EL (cell line): Measurements from ENCODE around the gene TALDO1.
A peak's percentile ranks its signal among the peaks of the same experiment; 100 is the strongest.

Experiments used
- DNase-seq: peaks from one replicate; pipeline ENCODE4 v3.0.0-alpha.2; 2016

The TALDO1 gene

GRCh38 chr11:788953-789940 is 42.0 kb downstream of the TALDO1 start:
- DNase-seq = no peak

DNA sequence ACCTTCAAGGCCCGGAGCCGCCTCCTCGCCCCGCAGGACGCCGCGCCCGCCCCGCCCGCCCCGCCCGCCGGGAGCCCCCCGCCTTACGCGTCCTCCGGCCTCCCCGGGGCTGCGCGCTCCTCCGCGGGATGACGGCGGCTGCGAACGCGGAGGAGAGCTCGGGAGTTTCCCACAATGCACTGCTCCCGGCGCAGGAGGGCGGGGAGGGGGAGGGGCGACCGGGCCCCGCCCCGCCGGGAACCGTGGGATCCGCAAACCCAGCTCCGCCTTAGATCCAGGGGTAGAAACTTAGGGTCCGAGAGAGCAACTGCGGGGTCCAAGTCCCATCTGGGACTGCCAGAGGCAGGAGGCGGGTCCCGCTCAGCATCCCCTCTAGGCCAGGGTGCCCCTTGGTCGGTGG is 42.7 kb downstream of the TALDO1 start, which contains the start of gene CEND1:
CEND1 (minus strand) TSS at position 148 of the 400 bp plus-strand sequence. CDS start 1,514 bp downstream, outside the sequence.
- DNase-seq = peak; percentile 53

GRCh38 chr11:790721-791564 is 43.7 kb downstream of the TALDO1 start:
- DNase-seq = peak; percentile 43

GRCh38 chr11:791658-792534 is 44.6 kb downstream of the TALDO1 start:
- DNase-seq = no peak

DNA sequence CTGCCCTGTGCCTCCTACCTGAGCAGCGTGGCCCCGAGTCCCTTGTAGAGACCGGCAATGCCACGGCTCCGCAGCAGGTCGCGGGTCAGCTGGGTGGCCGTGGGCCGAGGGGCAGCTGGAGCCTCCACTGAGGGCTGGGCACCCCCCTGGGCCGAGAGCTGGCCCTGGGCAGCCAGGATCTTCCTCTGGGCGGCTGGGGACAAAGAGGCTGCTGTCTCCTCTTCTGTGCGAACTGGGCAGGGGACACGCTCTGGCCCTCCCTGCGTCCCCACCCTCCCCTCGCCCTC is 45.2 kb downstream of the TALDO1 start:
- no peak for DNase-seq

GRCh38 chr11:792873-793272 is 45.6 kb downstream of the TALDO1 start:
- no peak for DNase-seq

GRCh38 chr11:793556-793955 is 46.3 kb downstream of the TALDO1 start:
- no peak for DNase-seq

DNA sequence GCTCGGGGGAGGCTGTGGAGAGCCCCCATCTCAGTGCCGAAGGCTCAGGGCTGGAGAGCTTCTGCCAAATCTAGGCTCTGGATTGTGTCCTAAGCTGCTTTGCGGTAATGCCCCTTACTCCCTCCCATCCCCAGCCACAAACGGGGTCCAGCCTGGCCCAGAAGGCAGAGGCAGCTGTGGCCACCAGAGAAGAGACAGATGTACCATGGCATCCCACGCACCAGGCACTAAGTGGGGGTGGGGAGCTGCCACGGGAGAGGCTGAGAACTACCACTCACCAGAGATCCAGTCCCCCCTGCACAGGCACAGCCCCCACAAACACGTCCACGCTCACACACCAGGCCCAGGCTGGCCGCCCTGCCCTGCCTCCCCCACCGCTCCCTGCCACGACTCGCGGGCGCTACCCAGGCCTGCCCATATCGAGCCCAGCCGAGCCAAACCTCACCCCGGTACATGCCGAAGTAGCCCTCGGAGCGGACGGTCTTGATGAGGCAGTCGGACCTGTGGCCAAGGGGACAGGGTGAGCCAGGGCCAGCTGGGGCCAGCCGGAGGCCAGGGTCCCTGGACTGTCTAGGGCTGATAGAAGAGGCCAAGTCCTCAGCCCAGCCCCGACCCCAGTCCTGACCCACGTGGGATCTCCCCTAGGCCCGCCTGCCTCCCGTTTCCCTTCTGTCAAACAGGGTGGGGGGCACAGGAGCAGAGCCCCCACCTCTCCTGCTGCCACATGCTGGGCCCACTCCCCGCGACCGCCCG is 46.9 kb downstream of the TALDO1 start:
- no peak for DNase-seq

- DNase-seq = peak; percentile 45
Observed at GRCh38 chr11:794766-795633, 47.7 kb downstream of the TALDO1 start.

DNA sequence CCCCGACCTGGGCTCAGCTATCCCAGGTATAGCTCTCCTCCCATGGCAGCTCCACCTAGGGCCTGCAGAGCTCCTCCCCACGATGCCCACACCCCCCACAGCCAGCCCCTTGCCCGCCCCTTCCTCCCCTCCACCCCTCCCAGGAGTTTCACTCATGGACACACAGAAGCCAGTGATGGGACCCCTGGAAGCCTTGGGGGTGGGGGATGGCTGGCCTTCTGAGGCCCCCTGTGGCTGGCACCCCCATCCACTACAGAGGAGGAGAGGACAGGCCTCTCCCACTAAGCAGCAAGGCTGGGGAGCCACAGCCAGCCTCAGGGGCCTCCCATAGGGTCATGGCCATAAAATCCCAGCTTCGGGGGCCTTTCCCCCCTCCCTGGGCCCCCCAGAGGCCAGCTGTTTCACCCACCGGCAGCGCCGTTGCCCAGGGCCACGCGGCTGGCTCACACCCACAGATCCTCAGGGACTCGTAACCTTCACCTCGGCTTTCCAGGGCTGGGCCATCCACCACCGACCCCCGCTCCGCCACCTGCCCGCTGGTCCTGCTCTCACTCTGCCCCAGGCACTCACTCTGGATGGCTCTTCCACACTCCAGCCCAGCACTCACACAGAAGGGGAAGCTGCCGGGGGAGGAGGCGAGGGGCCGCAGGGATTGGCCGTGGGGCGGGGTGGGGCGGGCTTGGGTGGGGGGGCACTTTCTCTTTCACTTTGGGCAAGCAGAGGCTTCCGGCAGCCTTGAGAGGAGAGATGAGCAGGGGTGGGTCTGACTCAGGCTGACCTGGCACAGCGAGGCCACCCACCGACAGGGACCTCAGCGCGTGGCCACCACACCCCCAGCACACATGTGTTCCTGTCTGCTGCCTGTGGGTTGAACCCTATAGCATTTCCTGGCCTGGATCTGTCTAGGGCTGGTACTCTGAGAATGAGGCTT is 48.6 kb downstream of the TALDO1 start:
- DNase-seq = peak; percentile 95

DNA sequence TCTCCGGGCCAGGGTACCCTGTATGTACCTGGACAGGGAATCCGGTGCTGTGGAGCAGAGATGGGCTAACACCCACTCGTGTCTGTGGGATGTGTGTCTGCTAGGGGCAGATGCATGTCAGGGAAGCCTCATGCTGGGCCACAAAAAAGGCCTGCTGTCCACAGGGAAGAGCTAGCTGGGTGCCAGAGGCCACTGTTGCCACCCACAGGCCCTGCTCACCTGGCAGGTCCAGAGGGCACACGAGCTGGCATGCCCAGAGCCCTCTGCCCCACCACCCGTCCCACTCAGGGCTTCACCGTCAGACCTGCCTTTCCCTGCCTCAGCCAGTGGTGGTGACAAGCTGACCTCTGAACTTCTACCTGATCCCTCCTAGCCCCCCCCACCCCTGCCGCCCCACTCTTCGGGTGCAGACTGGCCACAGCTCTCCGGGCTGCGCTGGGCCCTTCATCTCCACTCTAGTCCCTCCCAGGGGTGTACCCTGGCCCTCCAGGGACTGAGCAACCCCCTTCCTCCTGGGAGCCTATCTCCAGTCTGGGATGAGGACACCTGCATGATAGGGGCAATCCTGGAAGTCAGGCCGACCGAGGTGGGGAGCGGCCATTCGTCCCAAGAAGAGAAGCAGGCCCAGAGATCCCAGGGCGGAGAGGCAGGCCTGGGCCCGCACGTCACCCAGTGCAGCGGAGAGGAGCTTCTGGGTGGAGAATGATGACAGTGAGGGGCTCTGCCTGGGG is 49.5 kb downstream of the TALDO1 start:
- DNase-seq = no peak

DNA sequence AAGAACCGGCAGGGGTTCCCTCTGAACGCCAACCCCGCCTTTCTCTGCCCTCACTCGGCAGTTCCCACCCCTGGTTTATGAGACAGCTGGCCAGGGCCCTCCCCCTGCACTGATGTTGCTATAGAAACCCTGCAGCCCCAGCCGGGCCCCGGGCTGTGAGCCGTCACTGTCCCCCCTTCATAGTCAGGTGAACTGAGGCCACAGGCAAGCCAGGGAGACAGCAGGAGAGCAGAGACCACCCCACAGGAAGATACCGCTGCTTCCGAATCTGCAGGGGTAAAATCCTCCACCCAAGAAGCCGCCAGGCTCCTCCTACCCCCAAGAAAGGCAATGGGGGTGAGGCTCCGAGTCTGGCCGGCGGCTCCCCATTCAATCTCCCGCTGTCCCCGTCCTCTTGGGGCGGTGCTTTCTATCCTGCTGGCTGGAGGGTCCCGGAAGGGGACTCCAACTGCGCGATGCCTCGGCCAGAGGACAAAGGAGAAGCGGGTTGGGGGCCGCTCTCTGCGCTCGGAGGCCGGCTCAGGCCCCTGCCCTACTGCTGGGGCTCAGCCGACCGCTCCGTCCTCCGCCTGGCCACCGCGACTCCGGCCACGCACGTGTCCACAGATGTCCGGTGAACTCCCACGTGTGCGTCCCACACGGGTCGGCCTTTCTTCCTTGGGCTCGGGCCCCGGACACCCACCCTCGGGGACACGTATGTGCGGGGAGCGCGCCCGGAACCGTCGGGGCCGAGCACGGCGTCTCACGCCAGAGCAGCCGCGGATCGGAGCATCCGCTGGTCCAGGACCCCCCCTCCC is 50.2 kb downstream of the TALDO1 start:
- DNase-seq = peak; percentile 84

GRCh38 chr11:798093-798713 is 50.9 kb downstream of the TALDO1 start, which contains the start of gene SLC25A22:
TSS of gene SLC25A22 (minus strand) at chr11:798281. CDS start at chr11:795006, 3,275 bp downstream.
- peak; percentile 80 for DNase-seq

- DNase-seq = no peak
Observed at GRCh38 chr11:799641-800316, 52.5 kb downstream of the TALDO1 start.

GRCh38 chr11:800473-800872 is 53.2 kb downstream of the TALDO1 start:
- DNase-seq = no peak

GRCh38 chr11:801097-801780 is 54.0 kb downstream of the TALDO1 start:
- DNase-seq = no peak
